Ureter (tissue), 1 donor: ENCODE results near the gene KRTAP5-4. TPM values are rescaled to one million over a fixed set of nuclear protein-coding genes. Genes with fewer than 3 reads are reported as not detected.

Experiments
- DNase-seq: peaks from one replicate; pipeline ENCODE4 v3.0.0-alpha.2; 2020; ENCODE audit warnings: low spot score
- total RNA-seq: library from RNA; stranded (reverse); gene quantifications from one replicate; pipeline ENCODE4 v1.2.4, GENCODE V29; 2023
- donor health status: DM: yes; HTN: yes; CAD: no.

Gene KRTAP5-4
- total RNA-seq, 1 donor from 2014 or later = not detected

DNA sequence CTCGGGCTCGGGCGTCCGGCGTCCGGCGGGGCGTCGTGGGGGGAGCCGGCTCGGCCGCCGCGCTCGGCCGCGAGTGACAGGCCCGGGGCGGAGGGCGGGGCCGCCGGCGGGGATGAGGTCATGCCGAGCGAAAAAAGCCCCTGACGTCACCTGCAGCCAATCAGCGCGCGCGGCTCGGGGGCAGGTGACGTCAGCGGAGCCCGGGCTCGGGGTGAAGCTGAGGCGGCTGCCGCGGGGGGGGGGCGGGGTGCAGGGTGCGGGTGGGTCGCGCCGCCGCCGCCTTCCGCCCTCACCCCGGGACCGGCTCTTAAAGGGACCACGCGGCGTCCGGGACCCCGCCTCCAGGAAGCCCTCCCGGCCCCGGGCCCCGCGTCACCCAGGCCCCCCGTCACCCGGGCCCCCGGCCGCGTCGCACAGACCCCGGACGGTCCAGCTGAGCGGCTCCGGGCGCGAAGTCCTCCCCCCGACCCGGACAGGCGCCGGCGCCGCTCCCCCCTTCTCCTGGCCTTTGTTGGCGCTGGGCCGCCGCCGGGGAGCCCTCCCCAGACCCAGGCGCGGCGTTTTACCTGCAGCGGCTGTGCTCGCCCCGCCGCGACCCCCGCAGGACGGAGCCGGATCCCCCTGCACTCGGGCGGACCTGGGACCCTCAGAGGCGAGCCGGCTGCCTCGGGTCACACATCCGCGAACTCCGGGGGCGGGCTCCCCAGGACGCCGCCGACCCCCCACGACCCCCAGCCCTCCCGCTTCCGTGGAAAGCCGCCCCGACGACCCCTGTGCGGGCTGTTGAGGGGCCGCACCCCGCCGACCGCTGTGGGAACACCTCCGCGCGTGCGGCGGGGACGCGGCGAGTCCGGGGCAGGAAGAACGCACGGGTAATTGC, 49.5 kb downstream of the KRTAP5-4 start, which contains the start of gene DUSP8:
TSS of gene DUSP8 (minus strand) at position 75 of the 880 bp plus-strand sequence. CDS start 6,445 bp downstream, outside the sequence.
- DNase-seq = peak; percentile 91

DNA sequence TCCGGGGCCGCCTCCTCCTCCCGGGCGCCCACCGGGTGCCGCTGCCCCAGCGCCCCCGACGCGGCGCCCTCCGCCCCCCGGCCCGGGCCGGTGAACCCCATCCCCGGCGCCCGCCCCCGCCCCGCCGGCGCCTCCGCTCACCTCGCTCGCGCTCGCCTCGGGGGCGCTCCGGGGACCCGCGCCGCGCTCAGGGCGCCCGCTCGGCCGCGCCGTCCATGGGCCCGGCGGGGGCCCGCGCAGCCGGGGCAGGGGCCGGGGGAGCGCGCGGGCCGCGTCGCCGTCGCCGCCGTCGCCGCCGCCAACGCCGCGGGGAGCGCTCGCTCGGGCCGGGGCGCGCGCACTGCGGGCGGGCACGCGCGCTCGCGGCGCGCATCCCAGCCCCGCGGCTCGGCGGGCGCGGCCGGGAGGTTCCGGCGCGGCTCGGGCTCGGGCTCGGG, 50.2 kb downstream of the KRTAP5-4 start:
- no peak for DNase-seq

Other genes starting within 250 kb of the KRTAP5-4 start
- 1.7 TPM for gene BRSK2, start 232.2 kb downstream of the KRTAP5-4 start, total RNA-seq
- gene MOB2, start 135.4 kb downstream of the KRTAP5-4 start, total RNA-seq = 61.5 TPM
- gene DUSP8, start 49.9 kb downstream of the KRTAP5-4 start, total RNA-seq = 6.0 TPM
- gene KRTAP5-1, start 36.9 kb downstream of the KRTAP5-4 start, total RNA-seq = not detected
- not detected for gene KRTAP5-2, start 23.8 kb downstream of the KRTAP5-4 start, total RNA-seq
- gene KRTAP5-3, start 13.7 kb downstream of the KRTAP5-4 start, total RNA-seq = not detected
- gene KRTAP5-5, start 7.6 kb upstream of the KRTAP5-4 start, total RNA-seq = not detected
- gene KRTAP5-6, start 75.1 kb upstream of the KRTAP5-4 start, total RNA-seq = not detected
- 49.2 TPM for gene IFITM10, start 128.5 kb upstream of the KRTAP5-4 start, total RNA-seq
- gene CTSD, start 141.8 kb upstream of the KRTAP5-4 start, total RNA-seq = 1,385 TPM
- 159 TPM for gene SYT8, start 212.9 kb upstream of the KRTAP5-4 start, total RNA-seq
- gene TNNI2, start 216.8 kb upstream of the KRTAP5-4 start, total RNA-seq = 45.0 TPM
- 47.4 TPM for gene LSP1, start 230.9 kb upstream of the KRTAP5-4 start, total RNA-seq